ENCODE data around the gene CRACR2B.

The CRACR2B gene

GRCh38 chr11:855330-855674, 27.6 kb downstream of the CRACR2B start:
- DNase-seq, result no peak

- DNase-seq, result no peak
Measured at GRCh38 chr11:855796-856195, 28.1 kb downstream of the CRACR2B start.

GRCh38 chr11:856397-856796, 28.7 kb downstream of the CRACR2B start:
- no peak for DNase-seq

- no peak for DNase-seq
Measured at GRCh38 chr11:858053-858761, 30.5 kb downstream of the CRACR2B start.

- no peak for DNase-seq
Measured at GRCh38 chr11:858762-859339, 31.1 kb downstream of the CRACR2B start.

GRCh38 chr11:859394-860131, 31.8 kb downstream of the CRACR2B start:
- peak; percentile 81 for DNase-seq

- no peak for DNase-seq
Measured at GRCh38 chr11:860234-861104, 32.8 kb downstream of the CRACR2B start.

- DNase-seq, result no peak
Measured at GRCh38 chr11:861105-861479, 33.4 kb downstream of the CRACR2B start.

GRCh38 chr11:862081-862661, 34.5 kb downstream of the CRACR2B start:
- DNase-seq, result peak; percentile 73

- no peak for DNase-seq
Measured at GRCh38 chr11:862696-863022, 34.9 kb downstream of the CRACR2B start.

- DNase-seq, result peak; percentile 70
Measured at GRCh38 chr11:863023-863909, 35.5 kb downstream of the CRACR2B start.

GRCh38 chr11:863910-864827, 36.5 kb downstream of the CRACR2B start:
- peak; percentile 1 for DNase-seq

GRCh38 chr11:864898-865297, 37.2 kb downstream of the CRACR2B start:
- no peak for DNase-seq

- no peak for DNase-seq
Measured at GRCh38 chr11:865462-866430, 38.0 kb downstream of the CRACR2B start.

GRCh38 chr11:866481-866880, 38.8 kb downstream of the CRACR2B start:
- DNase-seq, result no peak

GRCh38 chr11:867856-868358, 40.2 kb downstream of the CRACR2B start:
- DNase-seq, result no peak

- no peak for DNase-seq
Measured at GRCh38 chr11:868394-868793, 40.7 kb downstream of the CRACR2B start.

- DNase-seq, result peak; percentile 1
Measured at GRCh38 chr11:868802-869201, 41.1 kb downstream of the CRACR2B start.

- DNase-seq, result peak; percentile 15
Measured at GRCh38 chr11:869399-870126, 41.8 kb downstream of the CRACR2B start.
